C4-2B (cell line): Measurements from ENCODE around the gene ADAMTS9.

ENCODE experiments used
- H3K27ac ChIP-seq: fragments of 450-650 bp; 2 replicates; pipeline ENCODE4 v1.5.1; 2017
- ZFX ChIP-seq: fragments of 450-650 bp; IDR thresholded peaks from 2 replicates; pipeline ENCODE4 v1.6.1; 2017
- TF ChIP-seq, protein P1 (sequence below): fragments of 450-650 bp; conservative IDR thresholded peaks from 2 replicates; pipeline ENCODE4 v1.5.1; 2017; ENCODE audit warnings: mild to moderate bottlenecking

Gene ADAMTS9

DNA sequence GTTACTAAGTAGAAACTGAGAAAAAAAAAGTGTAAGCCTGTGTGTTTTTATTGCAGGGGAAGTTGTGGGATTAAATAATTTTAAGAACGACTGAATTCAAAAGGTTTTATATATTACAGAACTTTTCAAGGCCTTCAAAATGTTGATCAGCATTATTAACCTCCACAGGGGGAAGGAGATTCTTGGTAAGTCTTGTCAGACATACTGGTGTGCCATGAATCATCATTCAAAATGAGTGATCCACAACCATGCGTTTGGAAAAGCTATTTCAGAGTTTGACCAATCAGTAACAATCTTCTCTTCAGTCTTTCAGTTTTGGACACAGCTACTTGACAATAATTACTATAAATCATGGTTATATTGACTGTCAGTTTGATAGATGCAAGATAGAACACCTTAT is 70.2 kb downstream of the ADAMTS9 start:
- no peak for TF ChIP-seq ZFX
- TF ChIP-seq, protein P1, sequence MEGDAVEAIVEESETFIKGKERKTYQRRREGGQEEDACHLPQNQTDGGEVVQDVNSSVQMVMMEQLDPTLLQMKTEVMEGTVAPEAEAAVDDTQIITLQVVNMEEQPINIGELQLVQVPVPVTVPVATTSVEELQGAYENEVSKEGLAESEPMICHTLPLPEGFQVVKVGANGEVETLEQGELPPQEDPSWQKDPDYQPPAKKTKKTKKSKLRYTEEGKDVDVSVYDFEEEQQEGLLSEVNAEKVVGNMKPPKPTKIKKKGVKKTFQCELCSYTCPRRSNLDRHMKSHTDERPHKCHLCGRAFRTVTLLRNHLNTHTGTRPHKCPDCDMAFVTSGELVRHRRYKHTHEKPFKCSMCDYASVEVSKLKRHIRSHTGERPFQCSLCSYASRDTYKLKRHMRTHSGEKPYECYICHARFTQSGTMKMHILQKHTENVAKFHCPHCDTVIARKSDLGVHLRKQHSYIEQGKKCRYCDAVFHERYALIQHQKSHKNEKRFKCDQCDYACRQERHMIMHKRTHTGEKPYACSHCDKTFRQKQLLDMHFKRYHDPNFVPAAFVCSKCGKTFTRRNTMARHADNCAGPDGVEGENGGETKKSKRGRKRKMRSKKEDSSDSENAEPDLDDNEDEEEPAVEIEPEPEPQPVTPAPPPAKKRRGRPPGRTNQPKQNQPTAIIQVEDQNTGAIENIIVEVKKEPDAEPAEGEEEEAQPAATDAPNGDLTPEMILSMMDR: no peak

DNA sequence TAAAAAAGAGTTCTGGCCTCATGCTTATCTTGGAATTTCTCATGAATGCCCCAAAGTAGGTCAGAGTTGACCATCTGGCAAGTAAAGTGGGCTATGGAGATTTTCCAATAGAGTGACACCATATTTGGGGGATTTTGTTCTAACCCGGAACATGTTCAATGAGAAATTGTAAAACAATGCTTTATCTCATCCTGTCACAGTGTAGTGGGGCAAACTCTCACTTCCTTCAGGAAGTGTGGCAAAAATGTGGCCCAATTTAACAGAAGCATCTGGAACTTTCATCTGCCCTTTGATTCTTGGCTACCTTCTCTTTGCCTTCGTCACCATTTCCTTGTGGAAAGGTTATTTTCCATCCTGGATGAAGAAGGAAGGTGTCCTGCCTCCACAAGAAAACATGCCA is 70.8 kb downstream of the ADAMTS9 start:
- TF ChIP-seq, protein P1: no peak
- TF ChIP-seq ZFX: no peak
- H3K27ac ChIP-seq: no peak overlapping the region

More for the DNA sequence above, 70.2 kb downstream of the ADAMTS9 start:
- H3K27ac ChIP-seq: no peak overlapping the region

DNA sequence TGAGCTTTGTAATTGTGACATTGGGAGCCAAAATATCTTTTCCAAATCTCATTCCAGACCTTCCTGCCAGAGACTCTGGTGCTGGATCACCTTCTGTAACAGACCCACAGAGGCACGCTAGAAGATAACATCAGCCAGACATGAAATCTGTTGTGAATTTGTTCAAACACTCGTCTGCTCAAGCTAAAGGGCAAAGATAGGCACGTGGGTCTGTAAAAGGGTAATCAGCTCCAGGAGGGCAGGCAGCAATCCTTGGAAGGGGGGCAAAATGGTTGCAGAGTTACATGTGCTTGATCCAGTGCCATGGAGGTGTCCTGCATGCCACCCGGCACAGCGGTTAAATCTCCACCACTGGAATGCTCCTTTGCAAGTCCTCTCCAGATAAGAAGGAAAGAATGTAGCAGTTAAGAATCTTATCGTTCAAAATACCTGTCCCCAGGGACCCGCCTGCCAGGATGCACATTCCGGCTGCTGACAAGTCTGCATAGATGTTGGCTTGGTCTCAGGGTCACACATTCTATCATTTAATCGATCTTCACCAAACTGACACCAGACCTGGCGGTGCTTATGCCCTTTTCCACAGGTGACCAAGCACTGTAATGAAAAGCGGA is 74.8 kb downstream of the ADAMTS9 start:
- no peak for TF ChIP-seq ZFX
- TF ChIP-seq, protein P1: no peak
- no peak overlapping the region for H3K27ac ChIP-seq

GRCh38 chr3:64612082-64612860 is 75.5 kb downstream of the ADAMTS9 start:
- no peak for TF ChIP-seq ZFX
- TF ChIP-seq, protein P1: no peak
- H3K27ac ChIP-seq: no peak overlapping the region

GRCh38 chr3:64608741-64609140 is 79.1 kb downstream of the ADAMTS9 start:
- TF ChIP-seq, protein P1: no peak
- no peak for TF ChIP-seq ZFX
- no peak overlapping the region for H3K27ac ChIP-seq

DNA sequence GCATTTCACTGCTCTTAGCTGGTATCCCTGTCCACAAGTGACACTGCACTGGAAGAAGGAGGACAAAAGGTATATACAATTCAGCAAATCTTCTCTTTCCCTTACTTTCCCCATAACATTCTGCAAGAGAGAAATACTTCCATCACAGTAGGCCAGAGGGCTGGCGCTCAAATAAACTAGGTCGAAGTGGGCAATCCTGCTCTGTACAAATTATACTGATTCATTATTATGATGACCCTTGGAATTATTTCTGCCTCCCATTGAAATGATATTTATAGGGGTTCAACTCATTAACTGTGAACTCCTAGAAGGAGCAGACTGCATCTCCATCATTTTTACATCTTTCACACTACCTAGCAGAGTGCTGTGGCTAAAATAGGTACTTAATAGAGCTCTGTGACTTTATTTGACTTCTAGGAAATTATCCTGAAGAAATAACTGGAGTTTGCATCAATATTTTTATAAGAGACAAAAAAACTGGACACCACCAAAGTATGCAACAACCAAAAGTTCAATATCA is 80.7 kb downstream of the ADAMTS9 start:
- TF ChIP-seq, protein P1: no peak
- no peak for TF ChIP-seq ZFX
- no peak overlapping the region for H3K27ac ChIP-seq

GRCh38 chr3:64604313-64604712 is 83.5 kb downstream of the ADAMTS9 start:
- no peak overlapping the region for H3K27ac ChIP-seq

More at GRCh38 chr3:64604313-64604712, 83.5 kb downstream of the ADAMTS9 start:
- TF ChIP-seq, protein P1: no peak
- TF ChIP-seq ZFX: no peak
